IMR-90 (cell line): ENCODE data around the gene PET100. TPM values are rescaled to one million over a fixed set of nuclear protein-coding genes. Genes with fewer than 3 reads are reported as not detected.

ENCODE experiments used
- ATAC-seq: fragments of 200-7000 bp; cut with Tn5 transposase; 2 replicates; pipeline ENCODE4 v1.9.1; 2020; ENCODE audit warnings: low read depth, mild to moderate bottlenecking, moderate library complexity
- BruUV-seq: library from RNA; stranded (reverse); fragments of 400-500 nt; replicated peaks from 2 replicates; lab custom pipeline; 2021; lab: Mats Ljungman, UMichigan
- CTCF ChIA-PET: fragments of 300-600 bp; formaldehyde crosslinking; extraction: SDS; loops from one replicate; lab custom pipeline; 2021; ENCODE audit warnings: antibody characterized with exemption; lab: Yijun Ruan, JAX
- POLR2A ChIA-PET: fragments of 300-600 bp; sonication (Branson Sonifier 250); formaldehyde crosslinking; loops from one replicate; lab custom pipeline; 2022; ENCODE audit warnings: antibody characterized with exemption; ENCODE audit not compliant: unreplicated experiment; lab: Charles Lee
- DNase-seq: peaks from one replicate; pipeline ENCODE4 v3.0.0; 2013
- H2AFZ ChIP-seq: replicated peaks from 2 replicates; pipeline ENCODE3; 2013; ENCODE audit warnings: low read length, mild to moderate bottlenecking; ENCODE audit not compliant: poor library complexity
- H2AK5ac ChIP-seq: 2 replicates; pipeline ENCODE4 v1.6.1; 2013; ENCODE audit warnings: low read depth, low read length, inconsistent platforms
- H2AK9ac ChIP-seq: replicated peaks from 2 replicates; pipeline ENCODE3; 2013; ENCODE audit warnings: mild to moderate bottlenecking, low read depth, low read length, moderate library complexity; ENCODE audit not compliant: poor library complexity
- H2BK120ac ChIP-seq: 2 replicates; pipeline ENCODE4 v1.6.1; 2013; ENCODE audit warnings: low read depth, low read length, inconsistent platforms
- H2BK15ac ChIP-seq: 3 replicates; pipeline ENCODE4 v1.6.1; 2013; ENCODE audit warnings: low read depth, low read length, inconsistent platforms
- H2BK20ac ChIP-seq: 2 replicates; pipeline ENCODE4 v1.6.1; 2013; ENCODE audit warnings: low read depth, mild to moderate bottlenecking, inconsistent platforms, low read length, moderate library complexity
- H2BK5ac ChIP-seq: 2 replicates; pipeline ENCODE4 v1.6.1; 2013; ENCODE audit warnings: mild to moderate bottlenecking, low read depth, low read length, inconsistent platforms; ENCODE audit not compliant: poor library complexity, severe bottlenecking
- H3K14ac ChIP-seq: replicated peaks from 2 replicates; pipeline ENCODE4 v1.6.1; 2013; ENCODE audit warnings: low read depth, low read length, inconsistent platforms
- H3K18ac ChIP-seq: 2 replicates; pipeline ENCODE4 v1.6.1; 2013; ENCODE audit warnings: low read depth, low read length, control low read depth
- H3K23ac ChIP-seq: 2 replicates; pipeline ENCODE4 v1.6.1; 2013; ENCODE audit warnings: low read depth, low read length, inconsistent platforms
- H3K27ac ChIP-seq: 2 replicates; pipeline ENCODE4 v1.5.1; 2013; ENCODE audit warnings: mild to moderate bottlenecking, control low read depth, low read length; ENCODE audit not compliant: insufficient read depth
- H3K27me3 ChIP-seq: 2 replicates; pipeline ENCODE4 v1.6.1; 2013; ENCODE audit warnings: low read length; ENCODE audit not compliant: control insufficient read depth, insufficient read depth
- H3K36me3 ChIP-seq: 2 replicates; pipeline ENCODE4 v1.6.1; 2013; ENCODE audit warnings: low read length, mixed read lengths; ENCODE audit not compliant: control insufficient read depth, insufficient read depth
- H3K4ac ChIP-seq: 2 replicates; pipeline ENCODE4 v1.6.1; 2013; ENCODE audit warnings: low read depth, low read length, inconsistent platforms
- H3K4me1 ChIP-seq: 2 replicates; pipeline ENCODE4 v1.6.1; 2013; ENCODE audit warnings: low read length, mixed read lengths; ENCODE audit not compliant: control insufficient read depth, insufficient read depth
- H3K4me2 ChIP-seq: 2 replicates; pipeline ENCODE4 v1.6.1; 2013; ENCODE audit warnings: low read depth, mild to moderate bottlenecking, control low read depth, low read length, moderate library complexity
- H3K4me3 ChIP-seq: 2 replicates; pipeline ENCODE4 v1.5.1; 2013; ENCODE audit warnings: low read depth, mild to moderate bottlenecking, control low read depth, low read length, moderate library complexity; ENCODE audit not compliant: insufficient read depth
- H3K56ac ChIP-seq: 2 replicates; pipeline ENCODE4 v1.6.1; 2013; ENCODE audit warnings: low read length, inconsistent platforms; ENCODE audit not compliant: insufficient read depth; ENCODE audit errors: extremely low read depth
- H3K79me1 ChIP-seq, 2 experiments: 2 replicates each; pipeline ENCODE4 v1.6.1; 2013; ENCODE audit warnings: low read length in 2 of 2, inconsistent platforms in 1 of 2, low read depth in 1 of 2
- H3K9ac ChIP-seq: 2 replicates; pipeline ENCODE4 v1.6.1; 2013; ENCODE audit warnings: low read depth, low read length, control low read depth
- H3K9me1 ChIP-seq: 2 replicates; pipeline ENCODE4 v1.6.1; 2013; ENCODE audit warnings: low read length, inconsistent platforms; ENCODE audit not compliant: insufficient read depth
- H3K9me3 ChIP-seq: 2 replicates; pipeline ENCODE4 v1.6.1; 2013; ENCODE audit warnings: low read length; ENCODE audit not compliant: control insufficient read depth, insufficient read depth
- H4K20me1 ChIP-seq: 2 replicates; pipeline ENCODE4 v1.6.1; 2013; ENCODE audit warnings: low read length, inconsistent platforms; ENCODE audit not compliant: insufficient read depth
- H4K5ac ChIP-seq: 2 replicates; pipeline ENCODE4 v1.6.1; 2013; ENCODE audit warnings: mild to moderate bottlenecking, low read depth, low read length, control low read depth
- H4K8ac ChIP-seq, 2 experiments: 2 replicates each; pipeline ENCODE4 v1.6.1; 2013; ENCODE audit warnings: low read depth in 2 of 2, low read length in 2 of 2, control low read depth in 1 of 2, inconsistent platforms in 1 of 2
- H4K91ac ChIP-seq: 2 replicates; pipeline ENCODE4 v1.6.1; 2013; ENCODE audit warnings: low read depth, low read length, inconsistent platforms; ENCODE audit not compliant: insufficient read depth
- CTCF ChIP-seq: conservative IDR thresholded peaks from 2 replicates; pipeline ENCODE4 v1.5.1; 2012; ENCODE audit warnings: mild to moderate bottlenecking, low read depth, low read length, improper control_type of control experiment
- ELK1 ChIP-seq: fragments of 150-350 bp; IDR thresholded peaks from 2 replicates; pipeline ENCODE4 v1.6.1; 2016; ENCODE audit warnings: low read depth, mild to moderate bottlenecking, low read length, moderate library complexity, borderline replicate concordance
- MAFK ChIP-seq: IDR thresholded peaks from 2 replicates; pipeline ENCODE4 v1.6.1; 2012; ENCODE audit warnings: low read depth, low read length, improper control_type of control experiment
- MAZ ChIP-seq: IDR thresholded peaks from 2 replicates; pipeline ENCODE4 v1.6.1; 2012; ENCODE audit warnings: low read depth, mild to moderate bottlenecking, low read length, improper control_type of control experiment, moderate library complexity, borderline replicate concordance
- MXI1 ChIP-seq: IDR thresholded peaks from 2 replicates; pipeline ENCODE4 v1.6.1; 2012; ENCODE audit warnings: low read depth, mild to moderate bottlenecking, low read length, moderate library complexity, borderline replicate concordance
- NFE2L2 ChIP-seq: fragments of 150-350 bp; IDR thresholded peaks from 2 replicates; pipeline ENCODE4 v1.6.1; 2016; ENCODE audit warnings: low read depth, mild to moderate bottlenecking, low read length
- POLR2A ChIP-seq: IDR thresholded peaks from 2 replicates; pipeline ENCODE4 v1.6.1; 2012; ENCODE audit warnings: mild to moderate bottlenecking, low read depth, low read length
- RAD21 ChIP-seq: IDR thresholded peaks from 2 replicates; pipeline ENCODE4 v1.6.1; 2012; ENCODE audit warnings: low read length, improper control_type of control experiment
- RCOR1 ChIP-seq: IDR thresholded peaks from 2 replicates; pipeline ENCODE4 v1.6.1; 2012; ENCODE audit warnings: mild to moderate bottlenecking, low read length, improper control_type of control experiment; ENCODE audit not compliant: insufficient replicate concordance
- RFX5 ChIP-seq: IDR thresholded peaks from 2 replicates; pipeline ENCODE4 v1.8.0; 2012; ENCODE audit warnings: low read depth, mild to moderate bottlenecking, low read length, moderate library complexity
- SMC3 ChIP-seq: fragments of 150-350 bp; IDR thresholded peaks from 2 replicates; pipeline ENCODE4 v1.6.1; 2016; ENCODE audit warnings: low read depth, mild to moderate bottlenecking, antibody characterized with exemption, low read length, moderate library complexity
- USF2 ChIP-seq: fragments of 150-350 bp; IDR thresholded peaks from 2 replicates; pipeline ENCODE4 v1.6.1; 2017; ENCODE audit warnings: mild to moderate bottlenecking, antibody characterized with exemption, low read length, low read depth
- WGBS, 2 experiments: methylation state at CpG; one replicate each; pipeline versions ENCODE4 v1.1.5 to v1.1.7; 2013; ENCODE audit warnings: missing lambda C conversion rate in 2 of 2; ENCODE audit not compliant: insufficient read length in 1 of 2; ENCODE audit errors: extremely low coverage in 2 of 2; 5-methylcytosine and 5-hydroxymethylcytosine counted together
- dilution Hi-C: fragments of 300-500 bp; cut with HindIII; formaldehyde crosslinking; loops from one replicate; pipeline ENCODE4 v1.14.3; 2018; ENCODE audit warnings: low sequenced_read_pairs; ENCODE audit not compliant: unreplicated experiment
- in situ Hi-C: fragments of 300-500 bp; cut with MboI; formaldehyde crosslinking; loops from 3 replicates; pipeline ENCODE4 v1.14.3; 2019; ENCODE audit warnings: low sequenced_read_pairs, inconsistent platforms, mixed read lengths
- intact Hi-C: fragments of 100-400 bp; cut with micrococcal nuclease; formaldehyde crosslinking; loops from 2 replicates; pipeline ENCODE4 v1.10.0; 2022
- polyA plus RNA-seq, 3 experiments: library from polyadenylated mRNA; depleted of rRNA; stranded (reverse); fragments of >200 nt; gene quantifications; 2 replicates each; pipeline ENCODE4 v1.2.3, GENCODE V29; 2012; ENCODE audit warnings: low replicate concordance in 1 of 3
- total RNA-seq: library from RNA; depleted of rRNA; stranded (reverse); fragments of >200 nt; gene quantifications from 2 replicates; pipeline ENCODE4 v1.2.3, GENCODE V29; 2012

Gene PET100
- total and polyA plus RNA-seq, 2 of the 4 experiments (the other 2 are of a cell fraction) = 1.4 to 31.4 TPM

GRCh38 chr19:7617172-7617571, 12.4 kb upstream of the PET100 start:
- no peak overlapping the region for H2BK120ac ChIP-seq
- H3K27ac ChIP-seq = no peak overlapping the region
- ATAC-seq (no peak), DNase-seq (no peak)
- H3K9me1 ChIP-seq = no peaks in the 10 kb centered on the region
- intact Hi-C loops (no loop called here), in situ Hi-C loops (no loop called here), dilution Hi-C loops (no loop called here)
- H2BK20ac ChIP-seq = no peak overlapping the region
- BruUV-seq = no TSS peak
- no peak overlapping the region for H2AFZ ChIP-seq
- no peaks in the 10 kb centered on the region for H3K9me3 ChIP-seq
- POLR2A ChIA-PET = no interaction called here
- no peak overlapping the region for H3K4me2 ChIP-seq
- H3K27me3 ChIP-seq = no peaks in the 10 kb centered on the region
- no peak overlapping the region for H3K23ac ChIP-seq
- H4K8ac ChIP-seq = no peak overlapping the region
- TF ChIP-seq RAD21 = no peak
- TF ChIP-seq MXI1 = no peak
- TF ChIP-seq USF2 = no peak
- no peak for TF ChIP-seq MAZ
- TF ChIP-seq NFE2L2 = no peak
- no peak for TF ChIP-seq ELK1
- no peak for TF ChIP-seq RCOR1
- no peak for TF ChIP-seq RFX5
- TF ChIP-seq SMC3 = no peak
- no peak for TF ChIP-seq CTCF
- no peak for TF ChIP-seq POLR2A
- TF ChIP-seq MAFK = no peak
- H4K91ac ChIP-seq = no peak overlapping the region
- WGBS, 2 experiments = 89% methylated on average over 4 of the region's 12 CpGs; no CpG with 5 or more reads in 1 of the 2 experiments
- no peak overlapping the region for H3K56ac ChIP-seq
- no peak overlapping the region for H3K14ac ChIP-seq
- H3K4me1 ChIP-seq = no peaks in the 10 kb centered on the region
- no peak overlapping the region for H2AK9ac ChIP-seq
- H4K5ac ChIP-seq = no peak overlapping the region
- no peak overlapping the region for H2BK15ac ChIP-seq
- no peaks in the 10 kb centered on the region for H3K79me1 ChIP-seq
- peaks cover 37% of the 10 kb centered on the region for H3K36me3 ChIP-seq
- no peak overlapping the region for H3K4ac ChIP-seq
- H3K9ac ChIP-seq = no peak overlapping the region
- CTCF ChIA-PET = no interaction called here
- no peak overlapping the region for H3K4me3 ChIP-seq
- H2AK5ac ChIP-seq = no peak overlapping the region
- no peak overlapping the region for H2BK5ac ChIP-seq
- no peaks in the 10 kb centered on the region for H4K20me1 ChIP-seq
- H3K18ac ChIP-seq = no peak overlapping the region
